SU-DHL-6 (cell line): ENCODE data around the gene CPNE5.

Experiments used
- H2AFZ ChIP-seq: fragments of 200-600 bp; sonication (generic); 2 replicates; pipeline ENCODE4 v1.6.1; 2014; ENCODE audit warnings: low read depth, mild to moderate bottlenecking, moderate library complexity, mixed read lengths, antibody characterized with exemption, low read length; ENCODE audit not compliant: severe bottlenecking
- H3F3A ChIP-seq: fragments of 200-600 bp; shearing (Covaris generic); 2 replicates; pipeline ENCODE4 v1.6.0; 2016; ENCODE audit warnings: antibody characterized with exemption, mild to moderate bottlenecking; ENCODE audit not compliant: insufficient read depth
- H3K27ac ChIP-seq: fragments of 200-600 bp; sonication (generic); 2 replicates; pipeline ENCODE4 v1.5.1; 2016; ENCODE audit warnings: low read depth, mild to moderate bottlenecking, low read length, moderate library complexity, mixed read lengths
- H3K27me3 ChIP-seq: fragments of 200-600 bp; sonication (generic), shearing (Covaris generic); 2 replicates; pipeline ENCODE4 v1.6.0; 2014; ENCODE audit warnings: mild to moderate bottlenecking, low read length
- H3K36me3 ChIP-seq: fragments of 200-600 bp; sonication (generic); 2 replicates; pipeline ENCODE4 v1.6.1; 2014; ENCODE audit warnings: mild to moderate bottlenecking, low read length, mixed read lengths
- H3K4me2 ChIP-seq: fragments of 300-600, 200-600 bp; shearing (Covaris generic), sonication (generic); 2 replicates; pipeline ENCODE4 v1.6.0; 2014; ENCODE audit warnings: low read length, low read depth, mild to moderate bottlenecking; ENCODE audit not compliant: poor library complexity, severe bottlenecking
- H3K4me3 ChIP-seq: fragments of 200-600 bp; sonication (generic); 2 replicates; pipeline ENCODE4 v1.5.1; 2014; ENCODE audit warnings: antibody characterized with exemption, low read length, mild to moderate bottlenecking, mixed read lengths; ENCODE audit not compliant: insufficient read depth, poor library complexity, severe bottlenecking
- H3K79me2 ChIP-seq: fragments of 200-600 bp; sonication (generic); 2 replicates; pipeline ENCODE4 v1.6.1; 2014; ENCODE audit warnings: mild to moderate bottlenecking, low read length, moderate library complexity; ENCODE audit not compliant: insufficient read depth
- H3K9ac ChIP-seq: fragments of 200-600 bp; sonication (generic); 2 replicates; pipeline ENCODE4 v1.7.0; 2014; ENCODE audit warnings: mild to moderate bottlenecking, low read length
- H3K9me2 ChIP-seq: fragments of 200-600 bp; sonication (generic); replicated peaks from 2 replicates; pipeline ENCODE4 v1.6.1; 2014; ENCODE audit warnings: low read length; ENCODE audit not compliant: insufficient read depth
- H3K9me3 ChIP-seq: fragments of 200-600 bp; sonication (generic); 2 replicates; pipeline ENCODE4 v1.6.1; 2014; ENCODE audit warnings: low read length, mixed read lengths; ENCODE audit not compliant: insufficient read depth
- H4K20me1 ChIP-seq: fragments of 200-600 bp; sonication (generic); 2 replicates; pipeline ENCODE4 v1.6.1; 2014; ENCODE audit warnings: low read depth, mild to moderate bottlenecking, antibody characterized with exemption, low read length, moderate library complexity, mixed read lengths
- EZH2phosphoT487 ChIP-seq: fragments of 200-600 bp; sonication (generic), shearing (Covaris generic); conservative IDR thresholded peaks from 2 replicates; pipeline ENCODE4 v1.6.1; 2018; ENCODE audit warnings: mild to moderate bottlenecking, antibody characterized with exemption, low read length, moderate library complexity, mixed read lengths
- TF ChIP-seq, protein P1 (sequence below): fragments of 200-600 bp; sonication (generic); IDR thresholded peaks from one replicate; pipeline ENCODE4 v1.5.1; 2017; ENCODE audit warnings: antibody characterized with exemption, mild to moderate bottlenecking, low read length, moderate library complexity; ENCODE audit not compliant: insufficient read depth, poor library complexity, severe bottlenecking

The CPNE5 gene

GRCh38 chr6:36885461-36886401, 46.5 kb upstream of the CPNE5 start, which contains the start of gene C6orf89:
Gene C6orf89 (plus strand): TSS chr6:36885952. CDS start chr6:36899445, 13,493 bp downstream.
- H4K20me1 ChIP-seq, result no peaks in the 10 kb centered on the region
- no peaks in the 10 kb centered on the region for H3K27me3 ChIP-seq
- H3K9me2 ChIP-seq, result no peaks in the 10 kb centered on the region
- H3K4me3 ChIP-seq, result peak within 1 kb of the TSS; percentile 83
- TF ChIP-seq, protein P1, sequence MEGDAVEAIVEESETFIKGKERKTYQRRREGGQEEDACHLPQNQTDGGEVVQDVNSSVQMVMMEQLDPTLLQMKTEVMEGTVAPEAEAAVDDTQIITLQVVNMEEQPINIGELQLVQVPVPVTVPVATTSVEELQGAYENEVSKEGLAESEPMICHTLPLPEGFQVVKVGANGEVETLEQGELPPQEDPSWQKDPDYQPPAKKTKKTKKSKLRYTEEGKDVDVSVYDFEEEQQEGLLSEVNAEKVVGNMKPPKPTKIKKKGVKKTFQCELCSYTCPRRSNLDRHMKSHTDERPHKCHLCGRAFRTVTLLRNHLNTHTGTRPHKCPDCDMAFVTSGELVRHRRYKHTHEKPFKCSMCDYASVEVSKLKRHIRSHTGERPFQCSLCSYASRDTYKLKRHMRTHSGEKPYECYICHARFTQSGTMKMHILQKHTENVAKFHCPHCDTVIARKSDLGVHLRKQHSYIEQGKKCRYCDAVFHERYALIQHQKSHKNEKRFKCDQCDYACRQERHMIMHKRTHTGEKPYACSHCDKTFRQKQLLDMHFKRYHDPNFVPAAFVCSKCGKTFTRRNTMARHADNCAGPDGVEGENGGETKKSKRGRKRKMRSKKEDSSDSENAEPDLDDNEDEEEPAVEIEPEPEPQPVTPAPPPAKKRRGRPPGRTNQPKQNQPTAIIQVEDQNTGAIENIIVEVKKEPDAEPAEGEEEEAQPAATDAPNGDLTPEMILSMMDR, result peak; percentile 94
- no peak for TF ChIP-seq EZH2phosphoT487
- H3K27ac ChIP-seq, result peak within 1 kb of the TSS; percentile 86
- peak within 1 kb of the TSS; percentile 97 for H3K4me2 ChIP-seq
- H3K9me3 ChIP-seq, result no peaks in the 10 kb centered on the region
- H3K79me2 ChIP-seq, result peaks cover 48% of the 10 kb centered on the region
- peaks cover 4% of the 10 kb centered on the region; the same call in 1 of the 2 replicates for H3K36me3 ChIP-seq
- H3K9ac ChIP-seq, result peak within 1 kb of the TSS; percentile 77
- peak within 1 kb of the TSS; percentile 82 for H2AFZ ChIP-seq
- H3F3A ChIP-seq, result peaks cover 34% of the 10 kb centered on the region; the same call in 1 of the 2 replicates

- Histone ChIP-seq H3F3A (peaks cover 32% of the 10 kb centered on the region; the same call in 1 of the 2 replicates), H3K9me2 (no peaks in the 10 kb centered on the region), H3K79me2 (peaks cover 37% of the 10 kb centered on the region), H4K20me1 (no peaks in the 10 kb centered on the region), H3K27ac (no peak overlapping the region), H3K4me2 (no peak overlapping the region), H3K27me3 (no peaks in the 10 kb centered on the region), H3K36me3 (no peaks in the 10 kb centered on the region), H3K9me3 (no peaks in the 10 kb centered on the region), H2AFZ (peak overlapping the region; percentile 82), H3K4me3 (no peak overlapping the region), H3K9ac (no peak overlapping the region)
- TF ChIP-seq, protein P1, result no peak
- TF ChIP-seq EZH2phosphoT487, result no peak
Measured at GRCh38 chr6:36884610-36885009, 45.4 kb upstream of the CPNE5 start.

- H3K4me2 ChIP-seq, result peak overlapping the region; percentile 86
- peaks cover 43% of the 10 kb centered on the region for H3K79me2 ChIP-seq
- no peaks in the 10 kb centered on the region for H3K9me2 ChIP-seq
- H3K27me3 ChIP-seq, result no peaks in the 10 kb centered on the region
- H3K9me3 ChIP-seq, result no peaks in the 10 kb centered on the region
- peak overlapping the region; percentile 85 for H3K9ac ChIP-seq
- H3K36me3 ChIP-seq, result peaks cover 14% of the 10 kb centered on the region
- peak overlapping the region; percentile 82 for H3K4me3 ChIP-seq
- TF ChIP-seq, protein P1, result no peak
- no peak for TF ChIP-seq EZH2phosphoT487
- peak overlapping the region; percentile 80 for H3K27ac ChIP-seq
- peaks cover 9% of the 10 kb centered on the region; the same call in 1 of the 2 replicates for H3F3A ChIP-seq
- H4K20me1 ChIP-seq, result no peaks in the 10 kb centered on the region
- peak overlapping the region; percentile 96 for H2AFZ ChIP-seq
Measured at GRCh38 chr6:36875250-36875633, 36.0 kb upstream of the CPNE5 start.
